Cortex of kidney (tissue), 1 donor: ENCODE measurements around the gene POR.
"Not testable (repeated sequence)": the region's sequence is repeated elsewhere in the genome, so short reads cannot be mapped to it uniquely, and the experiment has no call there.

Experiments
- DNase-seq: peaks from one replicate; lab custom pipeline; 2025; lab: John Stamatoyannopoulos, UW

Gene POR

GRCh38 chr7:75885036-75885435 lies 29.9 kb upstream of the POR start:
- no peak for DNase-seq

GRCh38 chr7:75887669-75888369 lies 27.1 kb upstream of the POR start:
- DNase-seq: no peak

DNA sequence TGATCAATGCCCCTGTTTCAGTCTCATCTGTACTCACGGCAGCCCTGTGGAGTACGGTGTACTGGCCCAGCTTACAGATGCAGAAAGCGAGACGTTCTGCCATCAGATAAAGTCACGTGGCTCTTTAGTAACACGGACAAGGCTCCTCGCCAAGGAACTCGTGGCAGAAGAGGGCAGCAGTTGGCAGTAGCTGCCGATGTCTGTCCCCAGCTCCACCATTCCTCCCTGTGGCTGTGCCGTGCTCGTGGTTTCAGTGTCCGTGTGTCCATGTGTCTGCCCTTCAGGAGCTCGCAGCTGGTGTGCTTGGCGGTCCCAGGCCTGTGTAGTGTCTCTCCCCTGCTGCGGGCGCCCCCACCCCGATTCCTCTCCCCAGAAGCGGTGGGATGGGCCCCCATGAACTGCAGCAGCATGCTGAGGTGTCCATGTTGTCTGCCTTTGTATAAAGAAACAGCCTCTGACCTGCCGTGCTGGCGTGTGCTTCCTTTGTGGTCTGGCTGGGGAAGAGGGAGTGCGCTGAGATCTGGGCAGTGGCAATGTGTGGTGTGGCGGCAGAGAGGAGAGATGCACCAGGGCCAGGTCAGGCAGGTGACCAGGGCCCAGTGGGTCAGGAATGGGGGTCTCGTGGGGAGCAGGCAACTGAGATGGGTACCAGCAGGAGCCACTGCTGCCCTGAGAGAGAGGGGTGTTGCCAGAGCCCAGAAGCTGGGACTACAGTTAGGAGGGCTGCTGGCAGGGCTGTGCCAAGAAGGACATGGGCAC lies 26.3 kb upstream of the POR start:
- DNase-seq: no peak

DNA sequence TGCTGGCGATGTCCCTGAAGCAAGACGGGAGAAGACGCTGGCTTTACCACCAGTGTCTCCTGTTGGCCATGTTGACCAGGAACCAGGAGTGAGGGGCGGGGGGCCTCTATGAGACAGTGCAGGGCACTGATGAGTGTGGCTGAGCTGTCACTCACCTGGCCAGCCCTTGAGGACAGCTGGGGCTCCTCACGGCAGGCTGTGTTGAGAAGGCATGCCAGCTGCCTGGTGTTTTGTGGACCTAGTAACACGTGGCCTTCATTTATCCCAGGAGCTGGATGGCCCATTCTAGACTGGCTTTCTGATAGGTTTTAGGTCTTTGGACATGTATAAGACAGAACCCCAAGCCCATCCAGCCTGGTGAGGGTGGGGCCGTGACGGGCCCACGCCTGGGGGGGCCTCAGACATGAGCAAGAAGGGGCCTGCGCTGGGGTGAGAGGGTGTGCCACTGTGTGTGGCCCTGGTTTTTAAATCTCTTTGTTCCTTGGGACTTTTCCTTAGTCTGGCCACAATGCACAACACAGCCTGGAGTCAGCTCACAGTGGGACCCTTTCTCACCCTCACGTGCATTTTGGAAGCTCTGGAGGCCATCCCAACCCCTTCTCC lies 25.6 kb upstream of the POR start:
- no peak for DNase-seq

DNA sequence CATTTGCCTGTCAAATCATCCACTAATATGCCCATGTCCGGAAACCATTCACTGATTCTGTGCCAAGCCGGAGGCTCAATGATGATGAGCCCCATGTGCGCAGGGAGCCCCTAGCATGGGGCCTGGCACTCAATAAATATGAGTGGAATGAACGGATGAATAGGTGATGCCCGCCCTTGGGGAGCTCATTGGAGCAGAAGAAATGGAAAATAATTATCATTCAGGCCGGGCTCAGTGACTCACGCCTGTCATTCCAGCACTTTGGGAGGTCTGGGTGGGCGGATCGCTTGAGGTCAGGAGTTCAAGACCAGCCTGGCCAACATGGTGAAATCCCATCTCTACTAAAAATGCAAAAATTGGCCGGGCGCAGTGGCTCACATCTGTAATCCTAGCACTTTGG lies 25.1 kb upstream of the POR start:
- no peak for DNase-seq

- not testable (repeated sequence) for DNase-seq
These were observed 23.7 kb upstream of the POR start for GRCh38 chr7:75891237-75891636.

- DNase-seq: no peak
These were observed 23.0 kb upstream of the POR start for GRCh38 chr7:75891815-75892411.

GRCh38 chr7:75892634-75893272 lies 22.2 kb upstream of the POR start:
- DNase-seq: no peak

DNA sequence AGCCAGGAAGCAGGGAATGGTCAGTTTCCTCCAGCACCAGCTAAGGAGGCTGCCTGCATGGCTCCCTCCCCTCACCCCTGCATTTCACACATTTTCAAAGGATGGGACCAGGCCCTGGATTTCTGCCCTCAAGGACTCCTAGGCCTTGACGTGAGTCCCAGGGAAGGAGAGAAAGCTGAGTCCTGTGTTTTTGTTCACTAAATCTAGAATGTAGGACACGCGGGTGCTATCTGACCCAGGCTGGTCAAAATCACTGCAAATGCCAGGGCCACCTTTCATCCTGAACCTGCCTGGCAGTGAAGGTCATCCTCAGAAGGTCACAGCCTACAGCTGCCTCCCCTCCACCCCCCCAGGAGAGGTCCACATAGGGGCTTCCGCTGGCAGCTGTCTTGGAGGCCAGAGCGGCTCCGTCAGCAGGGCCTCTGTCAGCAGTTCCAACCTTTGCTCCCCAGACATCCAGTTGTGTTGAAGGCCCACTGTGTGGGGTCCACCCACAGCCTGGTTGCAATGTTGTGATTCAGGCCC lies 18.1 kb upstream of the POR start:
- DNase-seq: no peak

- no peak for DNase-seq
These were observed 14.2 kb upstream of the POR start for GRCh38 chr7:75900617-75901315.

DNA sequence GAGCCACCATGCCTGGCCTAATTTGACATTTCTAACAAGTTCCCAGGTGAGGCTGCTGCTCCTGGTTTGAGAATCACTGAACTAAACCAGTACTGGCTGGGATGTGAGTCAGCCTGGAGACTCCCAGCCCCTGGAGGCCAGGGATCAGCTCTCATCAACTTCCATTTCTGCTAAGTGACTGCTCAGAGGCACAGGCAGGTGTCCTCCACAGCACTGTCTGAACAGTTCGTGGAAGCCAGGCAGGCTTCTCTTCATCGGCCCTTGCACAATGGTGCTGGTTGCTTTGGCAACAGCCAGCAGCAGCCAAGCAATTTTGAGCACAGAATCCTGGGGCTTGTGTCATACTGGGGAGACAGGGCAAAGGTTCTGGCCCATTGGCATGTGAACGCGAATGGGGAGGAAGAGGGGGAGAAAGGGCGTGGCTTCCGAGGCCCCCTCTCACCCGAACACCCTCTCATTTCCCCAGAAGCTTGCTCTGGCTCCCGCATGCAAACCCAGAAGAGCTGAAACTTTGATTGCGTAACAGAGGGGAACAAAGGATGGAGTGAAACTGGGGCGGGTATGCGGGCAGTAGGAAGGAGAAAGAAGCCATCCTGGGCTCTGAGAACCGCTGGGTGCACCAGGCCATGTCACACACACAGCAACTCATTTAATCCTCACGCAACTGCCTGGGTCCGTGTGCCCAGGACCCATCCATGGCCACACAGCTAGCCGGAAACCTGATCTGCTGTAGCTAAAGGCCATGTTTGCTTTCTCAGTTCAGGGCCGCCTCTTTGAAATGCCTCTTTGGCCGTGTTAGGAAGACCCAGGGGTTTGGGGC lies 9.0 kb upstream of the POR start:
- DNase-seq: no peak

DNA sequence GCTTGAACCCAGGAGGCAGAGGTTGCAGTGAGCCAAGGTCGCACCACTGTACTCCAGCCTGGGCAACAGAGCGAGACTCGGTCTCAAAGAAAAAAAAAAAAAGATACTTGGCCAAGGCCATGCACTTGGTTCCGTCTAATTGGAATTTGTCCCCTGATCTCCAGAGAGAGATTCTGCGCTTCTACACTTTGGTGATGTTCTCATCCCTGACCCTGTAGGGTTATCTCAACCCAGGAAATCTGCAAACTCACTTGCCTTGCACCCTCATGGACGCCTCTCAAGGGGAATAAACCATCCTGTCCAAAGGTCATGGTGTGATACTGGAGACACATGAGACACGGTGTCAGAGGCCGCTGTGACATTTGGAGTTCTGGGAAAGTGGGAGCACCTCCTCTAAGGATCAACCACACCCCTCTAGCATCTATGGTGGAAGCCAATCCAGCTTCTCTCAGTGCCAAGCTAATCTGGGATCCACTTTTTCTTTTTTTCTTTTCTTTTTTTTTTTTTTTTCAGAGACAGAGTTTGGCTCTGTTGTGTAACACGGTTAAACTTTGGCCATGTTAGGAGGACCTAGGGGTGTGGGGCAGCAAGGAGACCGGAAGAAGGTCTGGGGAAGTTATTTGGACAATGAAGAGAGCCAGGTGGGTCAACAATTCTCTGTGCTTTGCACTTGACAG lies 7.8 kb upstream of the POR start:
- no peak for DNase-seq

DNA sequence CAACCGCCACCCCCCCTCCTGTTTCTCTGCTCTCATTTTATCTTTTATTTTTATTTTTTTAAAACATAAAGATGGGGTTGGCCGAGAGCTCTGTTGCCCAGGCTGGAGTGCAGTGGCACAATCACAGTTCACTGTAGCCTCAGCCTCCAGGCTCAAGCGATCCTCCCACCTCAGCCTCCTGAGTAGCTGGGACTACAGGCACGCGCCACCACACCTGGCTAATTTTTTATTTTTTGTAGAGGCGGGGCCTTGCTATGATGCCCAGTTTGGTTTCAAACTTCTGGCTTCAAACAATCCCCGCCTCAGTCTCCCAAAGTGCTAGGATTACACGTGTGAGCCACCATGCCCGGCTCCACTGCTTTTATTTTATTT lies 7.3 kb upstream of the POR start:
- not testable (repeated sequence) for DNase-seq

DNA sequence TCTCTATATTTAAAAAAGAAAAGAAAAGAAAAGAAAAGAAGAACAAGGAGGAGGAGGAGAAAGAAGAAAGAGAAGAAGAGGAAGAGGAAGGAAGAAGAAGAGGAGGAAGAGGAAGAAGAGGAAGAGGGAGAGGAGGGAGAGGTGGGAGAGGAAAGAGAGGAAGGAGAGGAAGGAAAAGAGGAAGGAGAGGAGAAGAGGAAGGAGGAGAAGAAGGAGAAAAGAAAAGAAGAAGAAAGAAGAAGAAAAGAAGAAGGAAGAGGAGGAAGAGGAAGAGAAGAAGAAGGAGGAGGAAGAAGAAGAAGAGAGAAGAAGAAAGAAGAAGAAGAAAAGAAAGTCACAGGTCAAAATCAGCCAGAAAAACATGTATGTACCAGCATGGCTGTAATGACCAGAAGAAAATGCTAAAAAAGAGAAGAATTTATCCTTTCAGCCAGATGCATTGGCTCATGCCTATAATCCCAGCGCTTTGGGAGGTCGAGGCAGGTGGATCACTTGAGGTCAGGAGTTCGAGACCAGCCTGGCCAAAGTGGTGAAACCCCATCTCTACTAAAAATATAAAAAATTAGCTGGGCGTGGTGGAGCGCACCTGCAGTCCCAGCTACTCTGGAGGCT lies 5.3 kb upstream of the POR start:
- no peak for DNase-seq

DNA sequence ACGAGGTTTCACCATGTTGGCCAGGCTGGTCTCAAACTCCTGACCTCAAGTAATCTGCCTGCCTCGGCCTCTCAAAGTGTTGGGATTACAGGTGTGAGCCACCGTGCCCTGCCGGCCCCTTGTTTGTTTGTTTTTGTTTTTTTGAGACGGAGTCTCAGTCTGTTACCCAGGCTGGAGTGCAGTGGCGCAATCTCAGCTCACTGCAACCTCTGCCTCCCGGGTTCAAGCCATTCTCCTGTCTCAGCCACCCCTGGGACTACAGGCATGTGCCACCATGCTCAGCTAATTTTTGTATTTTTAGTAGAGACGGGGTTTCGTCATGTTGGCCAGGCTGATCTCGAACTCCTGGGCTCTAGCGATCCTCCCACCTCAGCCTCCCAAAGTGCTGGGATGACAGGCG lies 3.8 kb upstream of the POR start:
- not testable (repeated sequence) for DNase-seq

DNA sequence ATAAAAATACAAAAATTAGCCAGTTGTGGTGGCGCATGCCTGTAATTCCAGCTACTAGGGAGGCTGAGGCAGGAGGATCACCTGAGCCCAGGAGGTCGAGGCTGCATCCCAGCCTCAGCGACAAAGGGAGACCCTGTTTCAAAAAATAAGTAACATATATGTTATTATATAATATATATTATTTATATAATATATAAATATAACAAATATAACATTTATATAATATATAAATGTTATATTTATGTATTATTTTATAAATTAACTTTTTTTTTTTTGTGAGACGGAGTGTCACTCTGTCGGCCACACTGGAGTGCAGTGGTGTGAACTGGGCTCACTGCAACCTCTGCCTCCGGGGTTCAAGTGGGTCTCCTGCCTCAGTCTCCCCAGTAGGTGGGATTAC lies 1.5 kb upstream of the POR start:
- no peak for DNase-seq

DNA sequence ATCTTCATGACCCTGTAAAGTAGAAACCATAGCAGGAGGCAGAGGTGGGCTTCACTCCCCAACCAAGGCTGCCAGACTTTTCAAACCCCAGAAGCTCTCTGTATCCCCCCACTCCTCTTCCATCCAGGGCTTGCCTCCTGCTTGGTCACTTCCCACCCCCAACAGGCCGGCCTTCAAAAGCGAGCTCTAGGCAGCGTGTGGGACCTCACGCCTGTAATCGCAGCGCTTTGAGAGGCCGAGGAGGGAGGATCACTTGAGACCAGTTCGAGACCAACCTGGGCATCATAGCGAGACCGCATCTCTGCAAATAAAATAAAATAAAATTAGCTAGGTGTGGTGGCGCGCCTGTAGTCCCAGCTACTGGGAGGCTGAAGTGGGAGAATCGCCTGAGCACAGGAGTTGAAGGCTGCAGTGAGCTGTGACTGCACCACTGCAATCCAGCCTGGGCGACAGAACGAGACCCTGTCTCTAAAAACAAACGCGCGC lies 743 bp upstream of the POR start:
- DNase-seq: no peak

DNA sequence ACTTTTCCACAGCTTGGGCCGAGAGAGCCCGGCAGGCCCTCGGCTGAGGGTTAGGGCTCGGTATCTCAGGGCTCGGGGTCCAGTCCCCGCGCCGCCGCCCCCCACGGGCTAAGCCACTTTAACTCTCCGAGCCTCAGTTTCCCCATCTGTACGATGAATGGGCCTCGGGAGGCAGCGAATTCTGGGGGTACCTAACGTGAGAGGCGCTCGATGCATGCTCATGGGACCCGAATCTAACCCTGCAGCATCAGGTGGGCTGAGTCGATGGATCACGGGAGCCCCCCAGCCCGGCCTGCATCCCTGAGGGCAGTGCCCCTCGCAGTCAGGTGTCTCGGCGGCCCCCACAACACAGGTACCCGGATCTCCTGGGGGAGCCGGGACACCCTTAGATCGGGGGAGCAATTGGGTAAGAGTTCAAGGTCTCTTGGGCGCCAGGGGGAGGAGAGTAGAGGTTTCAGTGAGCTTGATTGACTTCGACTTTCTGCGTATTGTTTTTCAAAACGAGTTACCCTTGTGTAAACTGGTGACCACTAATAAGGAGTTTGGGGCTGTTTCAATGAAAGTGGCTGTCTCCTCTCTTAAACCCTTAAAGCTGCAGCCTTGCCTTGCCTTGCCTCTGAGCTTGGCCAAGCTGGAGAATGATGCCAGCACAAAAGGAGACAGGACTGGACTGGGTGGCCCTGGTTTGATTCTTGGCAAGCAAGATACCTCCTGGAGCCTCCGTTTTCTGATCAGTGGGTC lies 631 bp downstream of the POR start:
- no peak for DNase-seq

- DNase-seq: no peak
These were observed 1.3 kb downstream of the POR start for GRCh38 chr7:75916259-75916658.
